Measurements from ENCODE around the gene GGA1.

DNA sequence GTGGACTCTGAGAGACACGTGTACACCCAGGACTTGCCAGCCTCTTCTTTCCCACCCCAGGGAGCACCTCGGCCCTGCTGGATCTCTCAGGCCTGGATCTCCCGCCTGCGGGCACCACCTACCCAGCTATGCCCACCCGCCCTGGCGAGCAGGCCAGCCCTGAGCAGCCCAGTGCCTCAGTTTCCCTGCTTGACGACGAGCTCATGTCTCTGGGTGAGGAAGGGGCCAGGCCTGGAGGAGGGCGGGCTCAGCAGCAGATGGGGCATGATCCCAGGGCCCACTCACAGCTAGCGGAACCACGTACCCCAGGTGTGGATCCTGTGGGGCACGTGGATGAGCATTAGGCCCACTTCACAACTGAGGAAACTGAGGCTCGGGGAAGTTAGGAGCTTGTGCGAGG, 17.1 kb downstream of the GGA1 start:
- no peak for TF ChIP-seq CBX2 (IDR thresholded peaks at IDR 0.05; ENCODE audit: insufficient read depth, low read length, poor library complexity, severe bottlenecking)
- TF ChIP-seq, protein P1, sequence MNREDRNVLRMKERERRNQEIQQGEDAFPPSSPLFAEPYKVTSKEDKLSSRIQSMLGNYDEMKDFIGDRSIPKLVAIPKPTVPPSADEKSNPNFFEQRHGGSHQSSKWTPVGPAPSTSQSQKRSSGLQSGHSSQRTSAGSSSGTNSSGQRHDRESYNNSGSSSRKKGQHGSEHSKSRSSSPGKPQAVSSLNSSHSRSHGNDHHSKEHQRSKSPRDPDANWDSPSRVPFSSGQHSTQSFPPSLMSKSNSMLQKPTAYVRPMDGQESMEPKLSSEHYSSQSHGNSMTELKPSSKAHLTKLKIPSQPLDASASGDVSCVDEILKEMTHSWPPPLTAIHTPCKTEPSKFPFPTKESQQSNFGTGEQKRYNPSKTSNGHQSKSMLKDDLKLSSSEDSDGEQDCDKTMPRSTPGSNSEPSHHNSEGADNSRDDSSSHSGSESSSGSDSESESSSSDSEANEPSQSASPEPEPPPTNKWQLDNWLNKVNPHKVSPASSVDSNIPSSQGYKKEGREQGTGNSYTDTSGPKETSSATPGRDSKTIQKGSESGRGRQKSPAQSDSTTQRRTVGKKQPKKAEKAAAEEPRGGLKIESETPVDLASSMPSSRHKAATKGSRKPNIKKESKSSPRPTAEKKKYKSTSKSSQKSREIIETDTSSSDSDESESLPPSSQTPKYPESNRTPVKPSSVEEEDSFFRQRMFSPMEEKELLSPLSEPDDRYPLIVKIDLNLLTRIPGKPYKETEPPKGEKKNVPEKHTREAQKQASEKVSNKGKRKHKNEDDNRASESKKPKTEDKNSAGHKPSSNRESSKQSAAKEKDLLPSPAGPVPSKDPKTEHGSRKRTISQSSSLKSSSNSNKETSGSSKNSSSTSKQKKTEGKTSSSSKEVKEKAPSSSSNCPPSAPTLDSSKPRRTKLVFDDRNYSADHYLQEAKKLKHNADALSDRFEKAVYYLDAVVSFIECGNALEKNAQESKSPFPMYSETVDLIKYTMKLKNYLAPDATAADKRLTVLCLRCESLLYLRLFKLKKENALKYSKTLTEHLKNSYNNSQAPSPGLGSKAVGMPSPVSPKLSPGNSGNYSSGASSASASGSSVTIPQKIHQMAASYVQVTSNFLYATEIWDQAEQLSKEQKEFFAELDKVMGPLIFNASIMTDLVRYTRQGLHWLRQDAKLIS (CRISPR knock-in tag; IDR thresholded peaks at IDR 0.05), result no peak
- no peak for TF ChIP-seq POLR2AphosphoS5 (IDR thresholded peaks at IDR 0.05; ENCODE audit: control insufficient read depth, insufficient read depth, low read depth, low read length)

All from K562 (cell line).